ENCODE measurements around the gene NDUFB2.

GRCh38 chr7:140694592-140694991 lies 1.9 kb upstream of the NDUFB2 start:
- TF ChIP-seq, protein P1, sequence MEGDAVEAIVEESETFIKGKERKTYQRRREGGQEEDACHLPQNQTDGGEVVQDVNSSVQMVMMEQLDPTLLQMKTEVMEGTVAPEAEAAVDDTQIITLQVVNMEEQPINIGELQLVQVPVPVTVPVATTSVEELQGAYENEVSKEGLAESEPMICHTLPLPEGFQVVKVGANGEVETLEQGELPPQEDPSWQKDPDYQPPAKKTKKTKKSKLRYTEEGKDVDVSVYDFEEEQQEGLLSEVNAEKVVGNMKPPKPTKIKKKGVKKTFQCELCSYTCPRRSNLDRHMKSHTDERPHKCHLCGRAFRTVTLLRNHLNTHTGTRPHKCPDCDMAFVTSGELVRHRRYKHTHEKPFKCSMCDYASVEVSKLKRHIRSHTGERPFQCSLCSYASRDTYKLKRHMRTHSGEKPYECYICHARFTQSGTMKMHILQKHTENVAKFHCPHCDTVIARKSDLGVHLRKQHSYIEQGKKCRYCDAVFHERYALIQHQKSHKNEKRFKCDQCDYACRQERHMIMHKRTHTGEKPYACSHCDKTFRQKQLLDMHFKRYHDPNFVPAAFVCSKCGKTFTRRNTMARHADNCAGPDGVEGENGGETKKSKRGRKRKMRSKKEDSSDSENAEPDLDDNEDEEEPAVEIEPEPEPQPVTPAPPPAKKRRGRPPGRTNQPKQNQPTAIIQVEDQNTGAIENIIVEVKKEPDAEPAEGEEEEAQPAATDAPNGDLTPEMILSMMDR (optimal IDR thresholded peaks at IDR 0.05 in 1 of 3, IDR thresholded peaks at IDR 0.05 in 1 of 3, conservative IDR thresholded peaks at IDR 0.05 in 1 of 3; ENCODE audit: extremely low read depth in 1 of 3, insufficient read depth in 2 of 3, low read length in 3 of 3) = no peak
- no peak for TF ChIP-seq EZH2 (IDR thresholded peaks at IDR 0.05; ENCODE audit: low read length)

All from keratinocyte (primary cell).